Endothelial cell of umbilical vein (primary cell): ENCODE measurements around the gene TNFAIP8. TPM values are rescaled to one million over a fixed set of nuclear protein-coding genes. Genes with fewer than 3 reads are reported as not detected.

Experiments used
- BruUV-seq: library from RNA; stranded (reverse); fragments of 400-500 nt; replicated peaks from 2 replicates; lab custom pipeline; 2021; lab: Mats Ljungman, UMichigan
- CTCF ChIA-PET: fragments of 300-600, 350-600 bp; sonication (Branson Sonifier 250); formaldehyde crosslinking; loops from one replicate; lab custom pipeline; 2021; ENCODE audit warnings: antibody characterized with exemption, inconsistent platforms; lab: Charles Lee
- POLR2A ChIA-PET: fragments of 300-600, 350-600 bp; sonication (Branson Sonifier 250); formaldehyde crosslinking; loops from one replicate; lab custom pipeline; 2021; ENCODE audit warnings: antibody characterized with exemption, inconsistent platforms; lab: Charles Lee
- DNase-seq: peaks from one replicate; pipeline ENCODE4 v3.0.0-alpha.2; 2011; ENCODE audit warnings: low read depth, low spot score
- FAIRE-seq: peaks from 2 replicates; lab custom pipeline; 2011; peaks lifted over from hg19 to GRCh38; lab: Jason Lieb, UNC
- H2AFZ ChIP-seq: 2 replicates; pipeline ENCODE4 v1.6.0; 2012; ENCODE audit warnings: low read depth, low read length, control low read depth, inconsistent platforms
- H3K27ac ChIP-seq: 2 replicates; pipeline ENCODE4 v1.5.1; 2011; ENCODE audit warnings: low read depth, mild to moderate bottlenecking, control low read depth, low read length, moderate library complexity; ENCODE audit not compliant: insufficient read depth
- H3K27me3 ChIP-seq, 2 experiments: 2 replicates each; pipeline versions ENCODE4 v1.6.0 to v1.6.1; 2011; ENCODE audit warnings: low read length in 2 of 2, mixed read lengths in 1 of 2; ENCODE audit not compliant: control insufficient read depth in 2 of 2, insufficient read depth in 2 of 2
- H3K36me3 ChIP-seq, 2 experiments: 2 replicates in 1 of 2; 3 replicates in 1 of 2; pipeline ENCODE4 v1.5.1; 2011; ENCODE audit warnings: low read length in 2 of 2, mild to moderate bottlenecking in 1 of 2, moderate library complexity in 1 of 2; ENCODE audit not compliant: control insufficient read depth in 2 of 2, insufficient read depth in 2 of 2; ENCODE audit errors: extremely low read depth in 1 of 2
- H3K4me1 ChIP-seq: 3 replicates; pipeline ENCODE4 v1.5.1; 2011; ENCODE audit warnings: mild to moderate bottlenecking, low read length; ENCODE audit not compliant: control insufficient read depth, insufficient read depth; ENCODE audit errors: extremely low read depth
- H3K4me2 ChIP-seq: 2 replicates; pipeline ENCODE4 v1.6.1; 2011; ENCODE audit warnings: low read length, control low read depth, mixed read lengths; ENCODE audit not compliant: insufficient read depth
- H3K4me3 ChIP-seq, 3 experiments: fragments of 200-600 bp in 1 of 3; sonication (generic), shearing (Covaris generic) in 1 of 3; replicated peaks in 1 of 3; 2 replicates each; pipeline ENCODE4 v1.5.1; 2011 to 2016; ENCODE audit warnings: control low read depth in 3 of 3, low read length in 3 of 3, mild to moderate bottlenecking in 2 of 3, inconsistent platforms in 1 of 3, low read depth in 1 of 3, moderate library complexity in 1 of 3; ENCODE audit not compliant: insufficient read depth in 1 of 3
- H3K79me2 ChIP-seq: 2 replicates; pipeline ENCODE4 v1.6.0; 2012; ENCODE audit warnings: low read length, inconsistent platforms; ENCODE audit not compliant: control insufficient read depth, insufficient read depth
- H3K9ac ChIP-seq: replicated peaks from 2 replicates; pipeline ENCODE3; 2011; ENCODE audit warnings: low read length, control low read depth; ENCODE audit not compliant: insufficient read depth; ENCODE audit errors: extremely low read depth
- H3K9me1 ChIP-seq: replicated peaks from 3 replicates; pipeline ENCODE4 v1.6.0; 2011; ENCODE audit warnings: mild to moderate bottlenecking, low read length; ENCODE audit not compliant: control insufficient read depth, insufficient read depth; ENCODE audit errors: extremely low read depth
- H3K9me3 ChIP-seq: replicated peaks from 2 replicates; pipeline ENCODE4 v1.5.1; 2012; ENCODE audit warnings: low read length, inconsistent platforms; ENCODE audit not compliant: control insufficient read depth, insufficient read depth
- H4K20me1 ChIP-seq: replicated peaks from 2 replicates; pipeline ENCODE3; 2011; ENCODE audit warnings: mild to moderate bottlenecking, low read length; ENCODE audit not compliant: control insufficient read depth, insufficient read depth; ENCODE audit errors: extremely low read depth
- EZH2 ChIP-seq: IDR thresholded peaks from 2 replicates; pipeline ENCODE4 v1.6.1; 2012; ENCODE audit warnings: borderline replicate concordance, low read depth, mild to moderate bottlenecking, moderate library complexity, low read length, inconsistent platforms; ENCODE audit not compliant: severe bottlenecking
- FOS ChIP-seq: IDR thresholded peaks from 2 replicates; pipeline ENCODE4 v1.6.1; 2011; ENCODE audit warnings: mild to moderate bottlenecking, low read length, moderate library complexity, borderline replicate concordance; ENCODE audit not compliant: insufficient read depth
- GATA2 ChIP-seq: IDR thresholded peaks from 2 replicates; pipeline ENCODE4 v1.7.0; 2011; ENCODE audit warnings: low read depth, mild to moderate bottlenecking, moderate library complexity, mixed read lengths, low read length; ENCODE audit not compliant: insufficient read length, insufficient read depth
- JUN ChIP-seq: IDR thresholded peaks from 2 replicates; pipeline ENCODE4 v1.6.1; 2011; ENCODE audit warnings: borderline replicate concordance, low read depth; ENCODE audit not compliant: insufficient read length, insufficient read depth
- MAX ChIP-seq: IDR thresholded peaks from 2 replicates; pipeline ENCODE4 v1.6.1; 2011; ENCODE audit not compliant: insufficient read depth, insufficient read length
- MYC ChIP-seq: IDR thresholded peaks from one replicate; pipeline ENCODE4 v1.6.1; 2011; ENCODE audit warnings: mild to moderate bottlenecking, low read depth, low read length
- POLR2A ChIP-seq: IDR thresholded peaks from 2 replicates; pipeline ENCODE4 v1.6.1; 2012; ENCODE audit warnings: low read depth, mild to moderate bottlenecking, control low read depth, low read length
- POLR2AphosphoS5 ChIP-seq: IDR thresholded peaks from 2 replicates; pipeline ENCODE4 v1.6.1; 2012; ENCODE audit warnings: low read depth, mild to moderate bottlenecking, control low read depth, low read length, moderate library complexity; ENCODE audit not compliant: insufficient read depth
- dilution Hi-C: fragments of 300-500 bp; cut with MboI; formaldehyde crosslinking; loops from one replicate; pipeline ENCODE4 v1.15.0; 2019; ENCODE audit warnings: low sequenced_read_pairs; ENCODE audit not compliant: extremely low pct_ligation_motif_present
- intact Hi-C: fragments of 100-400 bp; cut with micrococcal nuclease; formaldehyde crosslinking; loops from one replicate; pipeline ENCODE4 v1.10.0; 2022
- polyA plus RNA-seq, 4 experiments: library from polyadenylated mRNA; depleted of rRNA in 3 of 4; stranded (reverse) in 3 of 4; unstranded in 1 of 4; fragments of >200 nt; gene quantifications; 2 replicates each; pipeline versions ENCODE4 v1.2.1 to v1.2.3, GENCODE V29; 2011 to 2012; ENCODE audit warnings: missing spikeins in 1 of 4
- total RNA-seq: library from RNA; stranded (reverse); gene quantifications from 2 replicates; pipeline ENCODE4 v1.2.3, GENCODE V29; 2021
- TF ChIP-seq, protein P1 (sequence below), 2 donors: IDR thresholded peaks; 1 replicate in 1 of 2; 2 replicates in 1 of 2; pipeline ENCODE4 v1.5.1; 2011; ENCODE audit warnings: low read length in 2 of 2, mild to moderate bottlenecking in 2 of 2, moderate library complexity in 2 of 2, control low read depth in 1 of 2, inconsistent platforms in 1 of 2, low read depth in 1 of 2; ENCODE audit not compliant: insufficient read depth in 1 of 2; ENCODE audit errors: extremely low read depth in 1 of 2

The TNFAIP8 gene
- total and polyA plus RNA-seq, 2 donors (not counting 3 experiments of a cell fraction or from before 2014, with no cell fraction given): 4.7 to 7.4 TPM

- H4K20me1 ChIP-seq: no peaks in the 10 kb centered on the region
- DNase-seq (no peak), FAIRE-seq (peak; percentile 21)
- H3K36me3 ChIP-seq: no peaks in the 10 kb centered on the region
- H3K9me3 ChIP-seq: no peaks in the 10 kb centered on the region
- ChIA-PET CTCF (interaction anchor here (1.3 kb wide), 1 partner anchor 25 kb away, joined by 5 read pairs; no protein-coding TSS in a partner anchor), POLR2A (no interaction called here)
- H3K9ac ChIP-seq: no peak overlapping the region
- no peak overlapping the region for H3K27ac ChIP-seq
- no peak overlapping the region for H3K4me2 ChIP-seq
- H3K27me3 ChIP-seq: peaks cover 0 to 1% of the 10 kb centered on the region in 2 experiments
- peaks cover 11% of the 10 kb centered on the region for H3K4me1 ChIP-seq
- intact Hi-C loops: no loop called here
- no peak overlapping the region for H2AFZ ChIP-seq
- dilution Hi-C loops: no loop called here
- H3K79me2 ChIP-seq: no peaks in the 10 kb centered on the region
- BruUV-seq: no TSS peak
- TF ChIP-seq MAX (no peak), FOS (no peak), POLR2A (no peak), JUN (no peak), EZH2 (no peak), MYC (no peak), GATA2 (no peak), POLR2AphosphoS5 (no peak)
- TF ChIP-seq, protein P1, sequence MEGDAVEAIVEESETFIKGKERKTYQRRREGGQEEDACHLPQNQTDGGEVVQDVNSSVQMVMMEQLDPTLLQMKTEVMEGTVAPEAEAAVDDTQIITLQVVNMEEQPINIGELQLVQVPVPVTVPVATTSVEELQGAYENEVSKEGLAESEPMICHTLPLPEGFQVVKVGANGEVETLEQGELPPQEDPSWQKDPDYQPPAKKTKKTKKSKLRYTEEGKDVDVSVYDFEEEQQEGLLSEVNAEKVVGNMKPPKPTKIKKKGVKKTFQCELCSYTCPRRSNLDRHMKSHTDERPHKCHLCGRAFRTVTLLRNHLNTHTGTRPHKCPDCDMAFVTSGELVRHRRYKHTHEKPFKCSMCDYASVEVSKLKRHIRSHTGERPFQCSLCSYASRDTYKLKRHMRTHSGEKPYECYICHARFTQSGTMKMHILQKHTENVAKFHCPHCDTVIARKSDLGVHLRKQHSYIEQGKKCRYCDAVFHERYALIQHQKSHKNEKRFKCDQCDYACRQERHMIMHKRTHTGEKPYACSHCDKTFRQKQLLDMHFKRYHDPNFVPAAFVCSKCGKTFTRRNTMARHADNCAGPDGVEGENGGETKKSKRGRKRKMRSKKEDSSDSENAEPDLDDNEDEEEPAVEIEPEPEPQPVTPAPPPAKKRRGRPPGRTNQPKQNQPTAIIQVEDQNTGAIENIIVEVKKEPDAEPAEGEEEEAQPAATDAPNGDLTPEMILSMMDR (IDR thresholded peaks at IDR 0.05; ENCODE audit: extremely low read depth in 1 of 2, insufficient read depth in 1 of 2, low read depth in 1 of 2, low read length in 2 of 2): no peak
- H3K9me1 ChIP-seq: no peaks in the 10 kb centered on the region
- H3K4me3 ChIP-seq: no peak overlapping the region
Measured at GRCh38 chr5:119359737-119360413, 4.1 kb downstream of the TNFAIP8 start.
